LNCAP (cell line): ENCODE data around the gene SLCO2B1.

Experiments
- TF ChIP-seq, protein P1 (sequence below): fragments of 450-650 bp; IDR thresholded peaks from 2 replicates; pipeline ENCODE4 v1.5.1; 2017; ENCODE audit warnings: mild to moderate bottlenecking

The SLCO2B1 gene

DNA sequence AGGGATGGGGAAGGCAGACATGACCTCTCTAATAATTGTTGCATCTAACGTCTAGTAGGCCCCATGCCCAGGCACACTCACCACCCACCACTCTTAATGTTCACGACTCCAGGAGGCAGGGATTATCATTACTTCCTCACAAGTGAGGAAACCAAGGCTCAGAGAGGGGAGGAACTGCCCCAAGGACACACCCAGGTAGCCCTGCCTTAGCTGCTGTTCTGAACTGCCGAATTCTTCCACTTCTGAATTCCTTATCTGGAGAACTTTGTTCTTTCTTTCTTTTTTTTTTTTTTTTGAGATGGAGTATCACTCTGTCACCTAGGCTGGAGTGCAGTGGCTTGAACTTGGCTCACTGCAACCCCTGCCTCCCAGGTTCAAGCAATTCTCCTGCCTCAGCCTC, 16.7 kb downstream of the SLCO2B1 start:
- TF ChIP-seq, protein P1, sequence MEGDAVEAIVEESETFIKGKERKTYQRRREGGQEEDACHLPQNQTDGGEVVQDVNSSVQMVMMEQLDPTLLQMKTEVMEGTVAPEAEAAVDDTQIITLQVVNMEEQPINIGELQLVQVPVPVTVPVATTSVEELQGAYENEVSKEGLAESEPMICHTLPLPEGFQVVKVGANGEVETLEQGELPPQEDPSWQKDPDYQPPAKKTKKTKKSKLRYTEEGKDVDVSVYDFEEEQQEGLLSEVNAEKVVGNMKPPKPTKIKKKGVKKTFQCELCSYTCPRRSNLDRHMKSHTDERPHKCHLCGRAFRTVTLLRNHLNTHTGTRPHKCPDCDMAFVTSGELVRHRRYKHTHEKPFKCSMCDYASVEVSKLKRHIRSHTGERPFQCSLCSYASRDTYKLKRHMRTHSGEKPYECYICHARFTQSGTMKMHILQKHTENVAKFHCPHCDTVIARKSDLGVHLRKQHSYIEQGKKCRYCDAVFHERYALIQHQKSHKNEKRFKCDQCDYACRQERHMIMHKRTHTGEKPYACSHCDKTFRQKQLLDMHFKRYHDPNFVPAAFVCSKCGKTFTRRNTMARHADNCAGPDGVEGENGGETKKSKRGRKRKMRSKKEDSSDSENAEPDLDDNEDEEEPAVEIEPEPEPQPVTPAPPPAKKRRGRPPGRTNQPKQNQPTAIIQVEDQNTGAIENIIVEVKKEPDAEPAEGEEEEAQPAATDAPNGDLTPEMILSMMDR, result no peak

DNA sequence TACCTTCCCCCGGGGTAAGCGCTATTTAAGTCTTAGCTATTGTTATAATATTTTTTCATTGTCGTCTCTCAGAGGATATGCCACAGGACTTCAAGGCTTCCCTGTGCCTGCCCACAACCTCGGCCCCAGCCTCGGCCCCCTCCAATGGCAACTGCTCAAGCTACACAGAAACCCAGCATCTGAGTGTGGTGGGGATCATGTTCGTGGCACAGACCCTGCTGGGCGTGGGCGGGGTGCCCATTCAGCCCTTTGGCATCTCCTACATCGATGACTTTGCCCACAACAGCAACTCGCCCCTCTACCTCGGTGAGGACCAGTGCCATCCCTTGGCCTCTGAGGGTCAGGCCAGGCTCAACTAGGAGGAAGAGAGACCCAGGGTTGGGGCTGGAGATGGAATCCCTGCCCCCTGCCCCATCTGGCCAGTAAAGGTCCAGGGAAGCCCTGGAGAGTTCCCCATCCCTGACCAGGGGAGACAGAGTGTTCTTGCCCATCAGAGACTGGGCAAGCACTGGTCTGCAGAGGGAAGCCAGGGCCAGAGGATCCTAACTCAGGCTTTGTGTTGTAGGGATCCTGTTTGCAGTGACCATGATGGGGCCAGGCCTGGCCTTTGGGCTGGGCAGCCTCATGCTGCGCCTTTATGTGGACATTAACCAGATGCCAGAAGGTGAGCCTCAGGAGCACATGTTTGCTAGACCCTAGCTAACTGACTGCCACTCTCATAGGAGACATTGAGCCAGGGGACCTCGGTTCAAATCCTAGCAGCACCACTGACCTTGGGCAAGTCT, 18.4 kb downstream of the SLCO2B1 start:
- TF ChIP-seq, protein P1, result no peak

DNA sequence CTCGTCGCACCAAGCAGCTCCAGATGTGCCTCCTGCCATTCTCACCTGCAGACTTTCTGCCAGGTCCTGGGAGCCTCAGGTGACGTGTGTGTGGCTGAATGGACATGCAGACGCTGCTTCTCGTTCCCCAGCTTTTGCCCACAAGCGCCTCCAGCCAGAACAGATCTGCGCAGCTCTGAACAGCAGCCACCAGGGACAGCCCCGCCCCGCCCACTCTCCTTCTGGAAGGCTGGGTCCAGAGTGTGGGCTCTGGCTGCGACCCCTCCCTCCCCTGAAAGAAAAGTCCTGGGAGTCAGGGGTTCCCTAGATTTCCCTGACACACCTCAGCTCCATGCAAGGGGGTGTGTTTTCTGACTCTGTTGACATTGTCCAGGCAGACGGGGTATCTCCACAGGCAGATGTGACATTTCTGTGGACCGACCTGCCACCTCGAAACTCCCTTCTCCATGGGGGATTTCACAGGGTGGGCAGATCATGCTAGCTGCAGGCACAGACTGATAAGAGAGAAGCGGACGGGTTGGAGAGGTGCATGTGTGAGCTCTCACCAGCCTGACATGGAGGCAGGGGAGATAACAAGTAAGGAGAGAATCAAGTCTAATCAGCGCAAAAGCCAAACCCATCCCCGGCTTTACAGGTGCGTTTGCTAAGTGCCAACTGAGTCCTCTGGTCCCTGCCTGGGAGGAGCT, 19.8 kb downstream of the SLCO2B1 start:
- TF ChIP-seq, protein P1, result no peak

DNA sequence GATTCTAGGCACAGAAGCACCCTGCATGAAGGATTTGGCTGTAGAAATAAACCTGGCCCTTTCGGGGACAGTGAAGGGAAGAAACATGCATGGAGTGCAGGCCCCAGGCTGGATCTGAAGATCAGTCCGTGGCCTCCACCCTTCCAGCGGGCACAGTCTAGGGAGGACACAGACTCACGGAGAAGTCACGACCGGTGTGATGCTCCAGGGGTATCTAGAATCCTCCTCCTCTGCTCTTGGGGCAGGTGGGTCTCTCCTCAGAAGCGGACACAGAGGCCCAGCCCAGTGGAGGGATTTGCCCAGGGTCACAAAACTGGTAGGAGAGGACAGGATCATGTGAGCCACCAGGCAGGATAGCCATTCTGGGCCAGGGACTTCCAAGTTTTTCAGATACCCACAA, 22.4 kb downstream of the SLCO2B1 start:
- TF ChIP-seq, protein P1, result no peak

DNA sequence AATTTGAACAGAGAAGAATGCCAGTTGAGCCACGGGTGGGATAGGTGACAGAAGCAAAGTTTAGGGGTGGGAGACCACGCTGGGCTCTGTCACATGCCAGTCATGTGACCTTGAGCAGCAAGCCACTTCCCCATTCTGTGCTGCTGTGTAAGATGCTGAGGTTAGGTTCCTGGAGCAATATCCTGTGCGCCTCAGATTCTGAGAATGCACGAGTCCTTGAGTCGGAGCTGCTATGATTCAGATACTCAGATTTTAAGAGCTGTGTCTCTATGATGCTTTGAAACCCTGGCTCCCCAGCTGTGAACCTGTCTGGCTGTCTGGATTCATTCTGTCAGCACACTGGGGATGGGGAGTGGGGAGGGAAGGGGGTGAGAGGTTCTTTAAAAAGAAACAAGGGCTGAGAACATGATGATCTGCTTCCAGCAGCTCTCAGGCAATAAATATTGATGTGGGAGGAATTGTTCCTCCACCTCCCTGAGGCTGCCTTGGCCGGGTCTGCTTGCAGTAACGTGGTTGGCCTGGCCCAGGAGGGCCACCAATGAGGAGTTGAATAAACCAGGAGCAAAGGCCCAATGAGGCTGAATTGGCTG, 24.0 kb downstream of the SLCO2B1 start:
- TF ChIP-seq, protein P1, result no peak

DNA sequence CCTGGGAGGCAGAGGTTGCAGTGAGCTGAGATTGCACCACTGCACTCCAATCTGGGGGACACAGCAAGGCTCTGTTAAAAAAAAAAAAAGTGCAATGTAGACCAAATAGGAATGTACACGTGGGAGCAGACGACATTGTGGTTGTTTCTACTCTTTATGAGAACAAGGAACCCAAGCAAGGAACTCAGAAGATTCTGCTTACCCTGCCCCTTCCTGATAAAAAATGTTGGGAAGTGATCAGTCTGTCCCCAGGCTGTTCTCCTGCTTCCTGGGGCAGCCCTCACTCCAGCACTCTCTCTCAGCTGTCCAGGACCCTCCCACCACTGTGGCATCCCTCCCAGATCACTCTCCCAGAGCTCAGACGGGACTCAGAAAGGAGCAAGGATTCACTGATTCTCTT, 31.8 kb downstream of the SLCO2B1 start:
- TF ChIP-seq, protein P1, result no peak

DNA sequence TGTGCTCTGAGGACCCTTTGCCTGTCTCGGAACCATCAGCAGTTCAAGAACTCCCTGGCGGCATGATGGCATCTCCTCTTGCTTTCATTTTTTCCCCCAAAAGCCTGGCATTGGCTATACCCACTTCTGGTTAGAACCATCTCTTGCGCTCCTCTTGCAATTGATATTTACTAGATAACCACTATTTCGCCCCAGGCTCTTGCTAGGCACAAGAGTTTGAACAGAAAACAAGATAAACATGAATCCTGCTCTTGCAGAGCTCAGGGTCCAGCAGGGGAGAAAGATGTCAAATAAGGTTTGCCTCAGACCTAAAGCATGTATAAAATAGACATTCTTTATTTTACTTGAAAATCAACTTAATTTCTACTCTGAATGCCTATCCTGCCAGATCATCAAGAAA, 33.1 kb downstream of the SLCO2B1 start:
- TF ChIP-seq, protein P1, result no peak
